HCT116 (cell line): ENCODE measurements around the gene EMSY. TPM values are rescaled to one million over a fixed set of nuclear protein-coding genes. Genes with fewer than 3 reads are reported as not detected.

Experiments used
- ATAC-seq: fragments of 200-7000 bp; cut with Tn5 transposase; 2 replicates; pipeline ENCODE4 v1.9.1; 2020; ENCODE audit warnings: mild to moderate bottlenecking, moderate library complexity
- BruUV-seq: library from RNA; stranded (reverse); fragments of 400-500 nt; replicated peaks from 2 replicates; lab custom pipeline; 2021; lab: Mats Ljungman, UMichigan
- CTCF ChIA-PET: fragments of 300-600 bp; sonication (Branson Sonifier 250); formaldehyde crosslinking; loops from one replicate; lab custom pipeline; 2021; ENCODE audit warnings: antibody characterized with exemption; lab: Charles Lee
- POLR2A ChIA-PET: fragments of 300-600, 350-600 bp; sonication (Branson Sonifier 250); formaldehyde crosslinking; loops from one replicate; lab custom pipeline; 2021; ENCODE audit warnings: antibody characterized with exemption; lab: Charles Lee
- RAD21 ChIA-PET, 2 experiments: fragments of 300-600 bp; sonication (Branson Sonifier 250); formaldehyde crosslinking; loops; one replicate each; lab custom pipeline; 2023; ENCODE audit warnings: low total read pairs in 2 of 2; ENCODE audit not compliant: uncharacterized antibody in 2 of 2, unreplicated experiment in 2 of 2, low non-redundant PET in 1 of 2; lab: Charles Lee
- DNase-seq: peaks from one replicate; pipeline ENCODE4 v3.0.0-alpha.2; 2010; ENCODE audit warnings: low read depth, low spot score
- H2AFZ ChIP-seq: fragments of 200-600 bp; shearing (Covaris generic), sonication (generic); 2 replicates; pipeline ENCODE4 v1.6.1; 2017; ENCODE audit warnings: low read depth, mixed run types, mixed read lengths, antibody characterized with exemption, low read length; ENCODE audit not compliant: poor library complexity, severe bottlenecking
- H3K27ac ChIP-seq: 2 replicates; pipeline ENCODE4 v1.5.1; 2012; ENCODE audit warnings: low read depth, low read length
- H3K27me3 ChIP-seq: fragments of 200-600 bp; sonication (generic); 2 replicates; pipeline ENCODE4 v1.6.1; 2016; ENCODE audit warnings: mixed run types, low read length, mixed read lengths; ENCODE audit not compliant: insufficient read depth
- H3K36me3 ChIP-seq, 2 experiments: fragments of 200-500 bp in 1 of 2; fragments of 200-600 bp in 1 of 2; sonication (Bioruptor generic) in 1 of 2; sonication (generic) in 1 of 2; 2 replicates each; pipeline versions ENCODE4 v1.5.1 to v1.6.1; 2014 to 2016; ENCODE audit warnings: low read length in 2 of 2, inconsistent platforms in 1 of 2, mixed read lengths in 1 of 2, mixed run types in 1 of 2; ENCODE audit not compliant: insufficient read depth in 2 of 2, control insufficient read depth in 1 of 2
- H3K4me1 ChIP-seq, 2 experiments: fragments of 200-600 bp in 1 of 2; sonication (generic) in 1 of 2; 2 replicates each; pipeline versions ENCODE4 v1.5.1 to v1.6.1; 2012 to 2017; ENCODE audit warnings: low read length in 2 of 2, inconsistent platforms in 1 of 2, mild to moderate bottlenecking in 1 of 2, mixed read lengths in 1 of 2, mixed run types in 1 of 2, moderate library complexity in 1 of 2; ENCODE audit not compliant: insufficient read depth in 2 of 2, control insufficient read depth in 1 of 2
- H3K4me2 ChIP-seq: fragments of 200-600 bp; sonication (generic); 2 replicates; pipeline ENCODE4 v1.6.1; 2017; ENCODE audit warnings: mixed run types, low read length, mixed read lengths
- H3K4me3 ChIP-seq, 2 experiments: fragments of 200-600 bp in 1 of 2; sonication (generic) in 1 of 2; replicated peaks in 1 of 2; 2 replicates each; pipeline ENCODE4 v1.5.1; 2011 to 2016; ENCODE audit warnings: low read length in 2 of 2, control low read depth in 1 of 2, low read depth in 1 of 2, mild to moderate bottlenecking in 1 of 2, mixed read lengths in 1 of 2, mixed run types in 1 of 2
- H3K79me2 ChIP-seq: fragments of 200-600 bp; sonication (generic); 2 replicates; pipeline ENCODE4 v1.6.1; 2017; ENCODE audit warnings: mild to moderate bottlenecking, mixed run types, low read length, moderate library complexity, mixed read lengths; ENCODE audit not compliant: insufficient read depth
- H3K9ac ChIP-seq: fragments of 200-600 bp; sonication (generic); 2 replicates; pipeline ENCODE4 v1.6.1; 2016; ENCODE audit warnings: low read length, mixed read lengths
- H3K9me2 ChIP-seq: fragments of 200-600 bp; sonication (generic), shearing (Covaris generic); 2 replicates; pipeline ENCODE4 v1.6.1; 2017; ENCODE audit warnings: mixed run types, mild to moderate bottlenecking, moderate library complexity; ENCODE audit not compliant: insufficient read depth
- H3K9me3 ChIP-seq, 2 experiments: fragments of 200-500 bp in 1 of 2; fragments of 200-600 bp in 1 of 2; sonication (Bioruptor generic) in 1 of 2; sonication (generic) in 1 of 2; 2 replicates each; pipeline ENCODE4 v1.6.1; 2014 to 2017; ENCODE audit warnings: low read length in 2 of 2, mixed read lengths in 2 of 2, inconsistent platforms in 1 of 2, low read depth in 1 of 2, mild to moderate bottlenecking in 1 of 2, mixed run types in 1 of 2, moderate library complexity in 1 of 2; ENCODE audit not compliant: control insufficient read depth in 1 of 2, insufficient read depth in 1 of 2
- H4K20me1 ChIP-seq: fragments of 200-600 bp; sonication (generic), shearing (Covaris generic); 2 replicates; pipeline ENCODE4 v1.6.1; 2017; ENCODE audit warnings: mixed run types, mild to moderate bottlenecking, moderate library complexity; ENCODE audit not compliant: insufficient read depth
- CBX3 ChIP-seq: IDR thresholded peaks from 2 replicates; pipeline ENCODE4 v1.6.1; 2012; ENCODE audit warnings: low read depth
- CEBPB ChIP-seq: IDR thresholded peaks from 2 replicates; pipeline ENCODE4 v1.6.1; 2012; ENCODE audit warnings: low read depth
- EGR1 ChIP-seq: IDR thresholded peaks from 2 replicates; pipeline ENCODE4 v1.6.1; 2012; ENCODE audit warnings: low read depth
- ELF1 ChIP-seq: IDR thresholded peaks from 2 replicates; pipeline ENCODE4 v1.6.1; 2012; ENCODE audit warnings: low read depth, borderline replicate concordance
- EZH2 ChIP-seq: fragments of 200-600 bp; sonication (generic); IDR thresholded peaks from 2 replicates; pipeline ENCODE4 v1.6.1; 2017; ENCODE audit warnings: antibody characterized with exemption, mixed run types
- EZH2phosphoT487 ChIP-seq: fragments of 200-600 bp; IDR thresholded peaks from 2 replicates; pipeline ENCODE4 v1.6.1; 2018; ENCODE audit warnings: antibody characterized with exemption, borderline replicate concordance
- FOSL1 ChIP-seq: IDR thresholded peaks from 2 replicates; pipeline ENCODE4 v1.6.1; 2012; ENCODE audit warnings: low read depth
- POLR2A ChIP-seq: IDR thresholded peaks from 2 replicates; pipeline ENCODE4 v1.7.0; 2011; ENCODE audit warnings: borderline replicate concordance; ENCODE audit not compliant: insufficient read depth, insufficient read length; ENCODE audit errors: extremely low read depth
- POLR2AphosphoS5 ChIP-seq: IDR thresholded peaks from 2 replicates; pipeline ENCODE4 v1.6.1; 2011; ENCODE audit warnings: mild to moderate bottlenecking, low read depth, low read length, moderate library complexity
- SIN3A ChIP-seq: IDR thresholded peaks from 2 replicates; pipeline ENCODE4 v1.6.1; 2012; ENCODE audit warnings: low read depth
- SP1 ChIP-seq: IDR thresholded peaks from 2 replicates; pipeline ENCODE4 v1.6.1; 2012; ENCODE audit warnings: low read depth
- TCF7L2 ChIP-seq: IDR thresholded peaks from 2 replicates; pipeline ENCODE4 v1.7.0; 2011; ENCODE audit warnings: borderline replicate concordance, inconsistent platforms; ENCODE audit not compliant: insufficient read depth, insufficient read length; ENCODE audit errors: extremely low read depth
- YY1 ChIP-seq: IDR thresholded peaks from 2 replicates; pipeline ENCODE4 v1.6.1; 2011; ENCODE audit warnings: low read length, low read depth, moderate library complexity, mild to moderate bottlenecking; ENCODE audit not compliant: insufficient replicate concordance; ENCODE audit errors: extremely low read depth
- ZNF274 ChIP-seq: fragments of 200-500 bp; sonication (Bioruptor generic); IDR thresholded peaks from 2 replicates; pipeline ENCODE4 v1.6.1; 2014; ENCODE audit warnings: mild to moderate bottlenecking, low read depth, low read length, inconsistent platforms
- intact Hi-C: fragments of 100-400 bp; cut with micrococcal nuclease; formaldehyde crosslinking; loops from 2 replicates; pipeline ENCODE4 v1.10.0; 2022
- total RNA-seq: library from RNA; stranded (reverse); gene quantifications from one replicate; pipeline ENCODE4 v1.2.1, GENCODE V29; 2021; ENCODE audit not compliant: unreplicated experiment
- TF ChIP-seq, protein P1 (sequence below), 3 experiments: fragments of 200-600 bp in 1 of 3; sonication (generic) in 1 of 3; IDR thresholded peaks in 2 of 3; conservative IDR thresholded peaks in 1 of 3; 2 replicates each; pipeline ENCODE4 v1.5.1; 2012 to 2017; ENCODE audit warnings: low read depth in 2 of 3, low read length in 2 of 3, antibody characterized with exemption in 1 of 3, borderline replicate concordance in 1 of 3, control low read depth in 1 of 3, mild to moderate bottlenecking in 1 of 3, mixed read lengths in 1 of 3, mixed run types in 1 of 3, moderate library complexity in 1 of 3; ENCODE audit not compliant: insufficient read depth in 1 of 3
- TF ChIP-seq, protein P2 (sequence below): IDR thresholded peaks from 2 replicates; pipeline ENCODE4 v1.6.1; 2012; ENCODE audit warnings: low read depth
- TF ChIP-seq, protein P3 (sequence below): IDR thresholded peaks from 2 replicates; pipeline ENCODE4 v1.6.1; 2012

EMSY gene
- total RNA-seq, 1 experiment from 2014 or later = 22.7 TPM

DNA sequence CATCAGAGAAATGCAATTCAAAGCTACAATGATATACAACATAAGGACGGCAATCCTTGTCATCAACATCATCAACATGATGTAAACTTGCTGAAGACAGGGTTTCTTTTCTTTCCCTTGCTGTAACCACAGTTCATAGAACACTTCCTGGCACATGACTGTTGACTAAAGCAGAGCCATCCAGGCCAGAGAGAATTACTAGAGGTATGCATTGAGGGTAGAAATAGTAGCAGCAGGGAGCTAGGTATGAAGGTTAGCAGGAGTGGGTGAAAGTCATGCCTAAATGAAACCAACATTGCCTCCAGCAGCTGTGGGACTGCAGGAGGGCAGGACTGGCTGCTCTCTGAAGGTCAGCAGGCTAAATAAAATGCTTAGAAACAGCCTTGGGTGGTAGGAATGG lies 122.0 kb downstream of the EMSY start:
- H3K27ac ChIP-seq = no peak overlapping the region
- H3K9me2 ChIP-seq = no peaks in the 10 kb centered on the region
- intact Hi-C loops = no loop called here
- POLR2A ChIA-PET = no interaction called here
- H4K20me1 ChIP-seq = no peaks in the 10 kb centered on the region
- no peaks in the 10 kb centered on the region for H3K9me3 ChIP-seq
- H3K4me3 ChIP-seq = no peak overlapping the region
- H3K4me2 ChIP-seq = no peak overlapping the region
- no peaks in the 10 kb centered on the region for H3K36me3 ChIP-seq
- H3K4me1 ChIP-seq = no peaks in the 10 kb centered on the region
- no peaks in the 10 kb centered on the region for H3K27me3 ChIP-seq
- H3K79me2 ChIP-seq = no peaks in the 10 kb centered on the region
- H2AFZ ChIP-seq = no peak overlapping the region
- CTCF ChIA-PET = no interaction called here
- DNase-seq = no peak
- no peak overlapping the region for H3K9ac ChIP-seq
- no peak for TF ChIP-seq ZNF274
- TF ChIP-seq CEBPB = no peak
- TF ChIP-seq ELF1 = no peak
- no peak for TF ChIP-seq TCF7L2
- TF ChIP-seq, protein P1, sequence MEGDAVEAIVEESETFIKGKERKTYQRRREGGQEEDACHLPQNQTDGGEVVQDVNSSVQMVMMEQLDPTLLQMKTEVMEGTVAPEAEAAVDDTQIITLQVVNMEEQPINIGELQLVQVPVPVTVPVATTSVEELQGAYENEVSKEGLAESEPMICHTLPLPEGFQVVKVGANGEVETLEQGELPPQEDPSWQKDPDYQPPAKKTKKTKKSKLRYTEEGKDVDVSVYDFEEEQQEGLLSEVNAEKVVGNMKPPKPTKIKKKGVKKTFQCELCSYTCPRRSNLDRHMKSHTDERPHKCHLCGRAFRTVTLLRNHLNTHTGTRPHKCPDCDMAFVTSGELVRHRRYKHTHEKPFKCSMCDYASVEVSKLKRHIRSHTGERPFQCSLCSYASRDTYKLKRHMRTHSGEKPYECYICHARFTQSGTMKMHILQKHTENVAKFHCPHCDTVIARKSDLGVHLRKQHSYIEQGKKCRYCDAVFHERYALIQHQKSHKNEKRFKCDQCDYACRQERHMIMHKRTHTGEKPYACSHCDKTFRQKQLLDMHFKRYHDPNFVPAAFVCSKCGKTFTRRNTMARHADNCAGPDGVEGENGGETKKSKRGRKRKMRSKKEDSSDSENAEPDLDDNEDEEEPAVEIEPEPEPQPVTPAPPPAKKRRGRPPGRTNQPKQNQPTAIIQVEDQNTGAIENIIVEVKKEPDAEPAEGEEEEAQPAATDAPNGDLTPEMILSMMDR (IDR thresholded peaks at IDR 0.05 in 2 of 3, conservative IDR thresholded peaks at IDR 0.05 in 1 of 3; ENCODE audit: borderline replicate concordance in 1 of 3, insufficient read depth in 1 of 3, low read depth in 2 of 3, low read length in 2 of 3) = no peak
- no peak for TF ChIP-seq POLR2AphosphoS5
- TF ChIP-seq, protein P2, sequence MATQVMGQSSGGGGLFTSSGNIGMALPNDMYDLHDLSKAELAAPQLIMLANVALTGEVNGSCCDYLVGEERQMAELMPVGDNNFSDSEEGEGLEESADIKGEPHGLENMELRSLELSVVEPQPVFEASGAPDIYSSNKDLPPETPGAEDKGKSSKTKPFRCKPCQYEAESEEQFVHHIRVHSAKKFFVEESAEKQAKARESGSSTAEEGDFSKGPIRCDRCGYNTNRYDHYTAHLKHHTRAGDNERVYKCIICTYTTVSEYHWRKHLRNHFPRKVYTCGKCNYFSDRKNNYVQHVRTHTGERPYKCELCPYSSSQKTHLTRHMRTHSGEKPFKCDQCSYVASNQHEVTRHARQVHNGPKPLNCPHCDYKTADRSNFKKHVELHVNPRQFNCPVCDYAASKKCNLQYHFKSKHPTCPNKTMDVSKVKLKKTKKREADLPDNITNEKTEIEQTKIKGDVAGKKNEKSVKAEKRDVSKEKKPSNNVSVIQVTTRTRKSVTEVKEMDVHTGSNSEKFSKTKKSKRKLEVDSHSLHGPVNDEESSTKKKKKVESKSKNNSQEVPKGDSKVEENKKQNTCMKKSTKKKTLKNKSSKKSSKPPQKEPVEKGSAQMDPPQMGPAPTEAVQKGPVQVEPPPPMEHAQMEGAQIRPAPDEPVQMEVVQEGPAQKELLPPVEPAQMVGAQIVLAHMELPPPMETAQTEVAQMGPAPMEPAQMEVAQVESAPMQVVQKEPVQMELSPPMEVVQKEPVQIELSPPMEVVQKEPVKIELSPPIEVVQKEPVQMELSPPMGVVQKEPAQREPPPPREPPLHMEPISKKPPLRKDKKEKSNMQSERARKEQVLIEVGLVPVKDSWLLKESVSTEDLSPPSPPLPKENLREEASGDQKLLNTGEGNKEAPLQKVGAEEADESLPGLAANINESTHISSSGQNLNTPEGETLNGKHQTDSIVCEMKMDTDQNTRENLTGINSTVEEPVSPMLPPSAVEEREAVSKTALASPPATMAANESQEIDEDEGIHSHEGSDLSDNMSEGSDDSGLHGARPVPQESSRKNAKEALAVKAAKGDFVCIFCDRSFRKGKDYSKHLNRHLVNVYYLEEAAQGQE = no peak
- no peak for TF ChIP-seq POLR2A
- TF ChIP-seq, protein P3, sequence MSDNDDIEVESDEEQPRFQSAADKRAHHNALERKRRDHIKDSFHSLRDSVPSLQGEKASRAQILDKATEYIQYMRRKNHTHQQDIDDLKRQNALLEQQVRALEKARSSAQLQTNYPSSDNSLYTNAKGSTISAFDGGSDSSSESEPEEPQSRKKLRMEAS = no peak
- no peak for TF ChIP-seq SIN3A
- TF ChIP-seq EZH2 = no peak
- TF ChIP-seq EGR1 = no peak
- no peak for TF ChIP-seq YY1
- TF ChIP-seq SP1 = no peak
- TF ChIP-seq CBX3 = no peak
- TF ChIP-seq FOSL1 = no peak
- TF ChIP-seq EZH2phosphoT487 = no peak
- TF ChIP-seq, all 23 proteins: peak for 0
- RAD21 ChIA-PET = no interaction called here
- no TSS peak for BruUV-seq
- ATAC-seq = no peak
